Body of pancreas (tissue), 4 donors: ENCODE results near the gene RASA3. TPM values are rescaled to one million over a fixed set of nuclear protein-coding genes. Genes with fewer than 3 reads are reported as not detected.

Experiments
- ATAC-seq: fragments of 150-250 bp; one replicate; pipeline ENCODE4 v1.9.1; 2016
- DNase-seq, 4 donors: peaks; one replicate each; pipeline ENCODE4 v3.0.0-alpha.2; 2019
- H3K27ac ChIP-seq, 4 donors: fragments of 200-600 bp; sonication (generic); 1 replicate in 3 of 4; 2 replicates in 1 of 4; pipeline versions ENCODE4 v1.5.1 to v1.6.1; 2016 to 2019; ENCODE audit warnings: mild to moderate bottlenecking in 1 of 4, mixed read lengths in 1 of 4, moderate library complexity in 1 of 4
- H3K27me3 ChIP-seq, 2 donors: fragments of 200-600 bp; sonication (generic); one replicate each; pipeline ENCODE4 v1.6.0; 2016; ENCODE audit warnings: mild to moderate bottlenecking in 1 of 2
- H3K36me3 ChIP-seq, 2 donors: fragments of 200-600 bp; sonication (generic); replicated peaks in 1 of 2; 2 replicates each; pipeline ENCODE4 v1.5.1; 2016; ENCODE audit warnings: low read depth in 2 of 2; ENCODE audit not compliant: insufficient read depth in 1 of 2
- H3K4me1 ChIP-seq: fragments of 200-600 bp; sonication (generic); one replicate; pipeline ENCODE4 v1.6.0; 2016
- H3K4me3 ChIP-seq, 2 donors: fragments of 200-600 bp; sonication (generic); 1 replicate in 1 of 2; 2 replicates in 1 of 2; pipeline ENCODE4 v1.5.1; 2016 to 2019
- H3K9me3 ChIP-seq, 3 donors: fragments of 200-600 bp; sonication (generic); 1 replicate in 2 of 3; 2 replicates in 1 of 3; pipeline ENCODE4 v1.5.1; 2016
- POLR2A ChIP-seq, 3 donors: fragments of 450-650 bp; IDR thresholded peaks; one replicate each; pipeline ENCODE4 v1.6.1; 2016; ENCODE audit warnings: antibody characterized with exemption in 3 of 3, mild to moderate bottlenecking in 2 of 3
- WGBS, 2 donors: methylation state at CpG; one replicate each; pipeline ENCODE4 v1.1.5; 2017; 5-methylcytosine and 5-hydroxymethylcytosine counted together
- intact Hi-C: fragments of 100-400 bp; cut with DNase I; formaldehyde crosslinking; loops from one replicate; pipeline ENCODE4 v1.15.1; 2023
- total RNA-seq, 2 donors: library from RNA; depleted of rRNA; stranded (reverse); fragments of >200 nt; gene quantifications; one replicate each; pipeline ENCODE4 v1.1.0, GENCODE V29; 2016
- TF ChIP-seq, protein P1 (sequence below), 7 experiments: fragments of 450-650 bp in 4 of 7; fragments of 200-600 bp in 3 of 7; sonication (generic) in 3 of 7; IDR thresholded peaks; one replicate each; pipeline ENCODE4 v1.5.1; 2016 to 2019; ENCODE audit warnings: antibody characterized with exemption in 7 of 7

The RASA3 gene
- total RNA-seq, 2 donors from 2014 or later: 10.2 to 19.2 TPM

DNA sequence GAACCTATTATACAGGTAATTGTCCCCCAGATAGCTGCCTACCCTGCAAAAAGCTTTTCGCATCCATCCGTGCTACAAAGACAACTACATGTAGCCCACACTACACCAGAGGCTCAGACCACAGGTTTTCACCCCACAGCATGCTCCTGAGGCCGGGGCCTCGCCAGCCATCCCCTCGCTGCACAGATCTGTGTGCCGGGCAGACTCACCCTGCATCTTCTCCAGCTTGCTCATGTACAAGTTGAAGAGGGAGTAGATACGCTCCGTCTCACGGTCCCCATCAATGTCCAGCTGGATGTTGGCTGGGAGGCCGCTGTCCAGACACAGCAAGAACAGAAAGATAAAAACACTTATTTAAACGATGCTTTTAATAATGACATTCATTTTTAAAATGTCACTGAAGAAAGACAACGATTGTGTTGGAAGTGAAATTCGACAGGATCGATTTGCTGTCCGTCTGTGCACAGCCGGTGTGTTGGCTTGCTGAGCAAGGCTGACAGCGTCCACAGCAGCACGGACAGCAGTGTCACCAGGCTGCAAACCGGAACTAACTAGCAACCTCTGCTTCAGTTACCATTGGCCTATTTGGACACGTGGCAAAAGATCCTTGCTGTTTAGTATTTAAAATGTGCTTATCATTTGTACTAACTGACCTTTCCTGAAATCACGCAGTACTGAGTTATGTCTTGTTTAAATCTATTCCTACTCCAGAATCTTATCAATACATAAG lies 140.0 kb downstream of the RASA3 start:
- ATAC-seq: no peak
- Histone ChIP-seq H3K4me1 (no peaks in the 10 kb centered on the region), H3K9me3 (no peaks in the 10 kb centered on the region), H3K27ac (no peak overlapping the region), H3K27me3 (no peaks in the 10 kb centered on the region), H3K36me3 (peaks cover 0 to 2% of the 10 kb centered on the region in 2 donors), H3K4me3 (no peak overlapping the region)
- WGBS, 2 donors: 83 to 88% methylated on average over 21 of the region's 21 CpGs
- TF ChIP-seq POLR2A (IDR thresholded peaks at IDR 0.05): no peak
- TF ChIP-seq, protein P1, sequence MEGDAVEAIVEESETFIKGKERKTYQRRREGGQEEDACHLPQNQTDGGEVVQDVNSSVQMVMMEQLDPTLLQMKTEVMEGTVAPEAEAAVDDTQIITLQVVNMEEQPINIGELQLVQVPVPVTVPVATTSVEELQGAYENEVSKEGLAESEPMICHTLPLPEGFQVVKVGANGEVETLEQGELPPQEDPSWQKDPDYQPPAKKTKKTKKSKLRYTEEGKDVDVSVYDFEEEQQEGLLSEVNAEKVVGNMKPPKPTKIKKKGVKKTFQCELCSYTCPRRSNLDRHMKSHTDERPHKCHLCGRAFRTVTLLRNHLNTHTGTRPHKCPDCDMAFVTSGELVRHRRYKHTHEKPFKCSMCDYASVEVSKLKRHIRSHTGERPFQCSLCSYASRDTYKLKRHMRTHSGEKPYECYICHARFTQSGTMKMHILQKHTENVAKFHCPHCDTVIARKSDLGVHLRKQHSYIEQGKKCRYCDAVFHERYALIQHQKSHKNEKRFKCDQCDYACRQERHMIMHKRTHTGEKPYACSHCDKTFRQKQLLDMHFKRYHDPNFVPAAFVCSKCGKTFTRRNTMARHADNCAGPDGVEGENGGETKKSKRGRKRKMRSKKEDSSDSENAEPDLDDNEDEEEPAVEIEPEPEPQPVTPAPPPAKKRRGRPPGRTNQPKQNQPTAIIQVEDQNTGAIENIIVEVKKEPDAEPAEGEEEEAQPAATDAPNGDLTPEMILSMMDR (IDR thresholded peaks at IDR 0.05): no peak
- intact Hi-C loops: no loop called here
- peak in 1 of 4 donors; percentile 6 for DNase-seq

DNA sequence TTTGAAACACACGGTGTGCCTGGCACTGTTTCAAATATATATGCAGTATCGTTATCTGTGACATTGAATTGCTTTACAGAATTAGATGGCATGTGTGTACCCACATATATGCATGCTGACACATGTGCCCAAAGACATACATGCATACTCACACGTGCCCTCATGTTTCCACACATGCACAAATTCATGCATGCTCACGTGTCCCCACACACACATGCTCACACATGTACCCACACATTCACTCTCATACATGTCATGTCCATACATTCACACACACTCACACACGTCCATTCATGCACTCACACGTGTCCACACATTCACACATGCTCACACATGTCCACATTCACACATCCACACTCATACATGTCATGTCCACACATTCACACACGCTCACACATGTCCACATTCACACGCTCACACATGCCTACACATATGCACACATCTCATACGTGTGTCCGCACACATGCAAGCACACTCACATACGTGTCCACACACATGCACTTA lies 140.7 kb downstream of the RASA3 start:
- 88 to 94% methylated on average over 11 of the region's 11 CpGs for WGBS, 2 donors
- Histone ChIP-seq H3K27ac (no peak overlapping the region), H3K9me3 (no peaks in the 10 kb centered on the region), H3K4me3 (no peak overlapping the region), H3K36me3 (peaks cover 0 to 2% of the 10 kb centered on the region in 2 donors), H3K27me3 (no peaks in the 10 kb centered on the region), H3K4me1 (no peaks in the 10 kb centered on the region)
- no peak for ATAC-seq
- DNase-seq: no peak
- TF ChIP-seq, protein P1 (IDR thresholded peaks at IDR 0.05): no peak
- TF ChIP-seq POLR2A (IDR thresholded peaks at IDR 0.05): no peak
- intact Hi-C loops: no loop called here

DNA sequence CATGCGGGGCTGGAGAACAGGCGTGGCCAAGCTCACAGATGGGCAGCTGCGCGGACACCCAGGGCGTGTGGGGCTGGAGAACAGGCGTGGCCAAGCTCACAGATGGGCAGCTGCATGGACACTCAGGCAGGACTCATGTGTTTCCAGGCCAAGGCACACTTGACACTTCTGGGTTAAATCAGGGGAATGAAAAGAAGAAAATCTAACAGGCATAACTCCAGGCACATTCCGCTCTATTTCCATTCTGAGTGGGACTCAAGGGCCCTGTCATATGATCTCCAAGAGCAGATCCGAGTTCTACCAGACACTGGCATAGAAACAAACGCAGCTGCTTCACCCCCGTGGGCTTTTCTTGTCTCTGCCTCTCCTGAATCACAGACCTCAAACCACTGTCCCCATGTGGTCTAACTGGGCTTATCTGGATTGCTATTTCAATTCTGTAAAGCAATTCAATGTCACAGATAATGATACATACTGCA lies 141.2 kb downstream of the RASA3 start:
- no peaks in the 10 kb centered on the region for H3K4me1 ChIP-seq
- DNase-seq: peak in 2 of 4 donors; percentile 3 to 4
- H3K36me3 ChIP-seq: peaks cover 0 to 2% of the 10 kb centered on the region in 2 donors
- no peaks in the 10 kb centered on the region for H3K27me3 ChIP-seq
- H3K27ac ChIP-seq: no peak overlapping the region
- no peak for ATAC-seq
- 78 to 83% methylated on average over 4 to 8 of the region's 10 CpGs for WGBS, 2 donors
- no peak for TF ChIP-seq POLR2A (IDR thresholded peaks at IDR 0.05)
- TF ChIP-seq, protein P1 (IDR thresholded peaks at IDR 0.05): no peak
- no peaks in the 10 kb centered on the region for H3K9me3 ChIP-seq
- intact Hi-C loops: no loop called here
- H3K4me3 ChIP-seq: no peak overlapping the region

DNA sequence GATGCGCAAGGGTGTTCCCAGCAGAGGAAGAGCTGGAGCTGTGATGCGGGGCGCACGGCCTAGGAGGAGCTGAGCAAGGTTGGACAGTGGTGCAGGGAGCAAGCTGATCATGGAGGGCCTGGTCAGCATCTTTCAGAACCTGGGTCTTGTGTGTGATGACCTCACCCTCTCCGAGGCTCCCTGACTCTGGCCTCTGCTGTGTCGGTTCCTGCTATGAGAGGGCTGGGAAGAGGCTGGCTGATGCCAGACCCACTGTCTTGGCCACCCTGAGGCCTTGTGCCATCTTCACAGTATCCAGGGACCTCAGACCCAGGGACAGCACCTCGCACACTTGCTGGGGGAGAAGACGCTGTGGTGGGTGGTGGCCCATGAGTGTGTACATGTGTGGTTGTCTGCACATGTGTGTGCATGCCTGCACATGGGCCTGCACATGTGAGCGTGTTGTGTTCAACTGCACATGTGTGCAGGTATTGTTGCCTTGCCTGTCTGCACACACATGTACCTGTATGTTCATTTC lies 142.0 kb downstream of the RASA3 start:
- Histone ChIP-seq H3K27me3 (no peaks in the 10 kb centered on the region), H3K4me3 (no peak overlapping the region), H3K9me3 (no peaks in the 10 kb centered on the region), H3K4me1 (no peaks in the 10 kb centered on the region), H3K27ac (no peak overlapping the region), H3K36me3 (peaks cover 0 to 2% of the 10 kb centered on the region in 2 donors)
- 95 to 96% methylated on average over 7 to 9 of the region's 9 CpGs for WGBS, 2 donors
- DNase-seq (peak in 1 of 4 donors; percentile 5), ATAC-seq (no peak)
- TF ChIP-seq POLR2A (IDR thresholded peaks at IDR 0.05): no peak
- TF ChIP-seq, protein P1 (IDR thresholded peaks at IDR 0.05): no peak
- intact Hi-C loops: no loop called here
